Hepatocyte (in vitro differentiated cells): Measurements from ENCODE around the gene TSPEAR. TPM values are rescaled to one million over a fixed set of nuclear protein-coding genes. Genes with fewer than 3 reads are reported as not detected.

Experiments
- DNase-seq: peaks from one replicate; pipeline ENCODE4 v3.0.0-alpha.2; 2016; ENCODE audit warnings: low spot score
- H2AFZ ChIP-seq: fragments of 200-600 bp; sonication (generic); 2 replicates; pipeline ENCODE4 v1.6.0; 2016; ENCODE audit warnings: antibody characterized with exemption, mild to moderate bottlenecking
- H3K27ac ChIP-seq: fragments of 200-600 bp; sonication (generic); 2 replicates; pipeline ENCODE4 v1.5.1; 2016; ENCODE audit warnings: mild to moderate bottlenecking
- H3K27me3 ChIP-seq: fragments of 200-600 bp; sonication (generic); 2 replicates; pipeline ENCODE4 v1.6.1; 2016
- H3K36me3 ChIP-seq: fragments of 200-600 bp; sonication (generic); replicated peaks from 2 replicates; pipeline ENCODE4 v1.5.1; 2016; ENCODE audit warnings: low read depth; ENCODE audit not compliant: insufficient read depth
- H3K4me1 ChIP-seq: fragments of 200-600 bp; sonication (generic); 2 replicates; pipeline ENCODE4 v1.5.1; 2016; ENCODE audit warnings: mild to moderate bottlenecking, moderate library complexity; ENCODE audit not compliant: insufficient read depth
- H3K4me2 ChIP-seq: fragments of 200-600 bp; sonication (generic); 2 replicates; pipeline ENCODE4 v1.6.0; 2016
- H3K4me3 ChIP-seq: fragments of 200-600 bp; sonication (generic); 2 replicates; pipeline ENCODE4 v1.5.1; 2016; ENCODE audit warnings: mild to moderate bottlenecking
- H3K79me2 ChIP-seq: fragments of 200-600 bp; sonication (generic); 2 replicates; pipeline ENCODE4 v1.6.0; 2017; ENCODE audit warnings: mild to moderate bottlenecking
- H3K9me2 ChIP-seq: fragments of 200-600 bp; sonication (generic); replicated peaks from 2 replicates; pipeline ENCODE4 v1.6.0; 2017; ENCODE audit warnings: mild to moderate bottlenecking; ENCODE audit not compliant: insufficient read depth
- H3K9me3 ChIP-seq: fragments of 200-600 bp; sonication (generic); 2 replicates; pipeline ENCODE4 v1.5.1; 2016; ENCODE audit warnings: low read depth, mild to moderate bottlenecking
- H4K20me1 ChIP-seq: fragments of 200-600 bp; sonication (generic); 2 replicates; pipeline ENCODE4 v1.6.0; 2016; ENCODE audit warnings: mild to moderate bottlenecking; ENCODE audit not compliant: insufficient read depth, poor library complexity, severe bottlenecking
- CTCF ChIP-seq: fragments of 200-600 bp; sonication (generic); IDR thresholded peaks from 2 replicates; pipeline ENCODE4 v1.5.1; 2016; ENCODE audit warnings: antibody characterized with exemption, mild to moderate bottlenecking; ENCODE audit not compliant: poor library complexity
- EZH2 ChIP-seq: fragments of 200-600 bp; sonication (generic); IDR thresholded peaks from 2 replicates; pipeline ENCODE4 v1.6.1; 2016; ENCODE audit warnings: antibody characterized with exemption, mild to moderate bottlenecking, borderline replicate concordance
- EZH2phosphoT487 ChIP-seq: fragments of 200-600 bp; sonication (generic); IDR thresholded peaks from one replicate; pipeline ENCODE4 v1.6.1; 2018; ENCODE audit warnings: antibody characterized with exemption, mild to moderate bottlenecking, low read depth, moderate library complexity; ENCODE audit not compliant: unreplicated experiment, severe bottlenecking
- WGBS: methylation state at CpG from one replicate; pipeline ENCODE4 v1.1.6; 2016; ENCODE audit warnings: low lambda C conversion rate; ENCODE audit errors: missing lambda C conversion rate; 5-methylcytosine and 5-hydroxymethylcytosine counted together
- polyA plus RNA-seq: library from polyadenylated mRNA; unstranded; fragments of >200 nt; fragmentation: Nextera tagmentation; extraction: Ambion mirVana; gene quantifications from 2 replicates; pipeline ENCODE4 v1.2.1, GENCODE V29; 2016
- total RNA-seq: library from RNA; depleted of rRNA; stranded (reverse); fragments of >200 nt; gene quantifications from 2 replicates; pipeline ENCODE4 v1.2.3, GENCODE V29; 2014

TSPEAR gene
- total and polyA plus RNA-seq, 2 experiments from 2014 or later = 0.35 TPM; not detected in 1

DNA sequence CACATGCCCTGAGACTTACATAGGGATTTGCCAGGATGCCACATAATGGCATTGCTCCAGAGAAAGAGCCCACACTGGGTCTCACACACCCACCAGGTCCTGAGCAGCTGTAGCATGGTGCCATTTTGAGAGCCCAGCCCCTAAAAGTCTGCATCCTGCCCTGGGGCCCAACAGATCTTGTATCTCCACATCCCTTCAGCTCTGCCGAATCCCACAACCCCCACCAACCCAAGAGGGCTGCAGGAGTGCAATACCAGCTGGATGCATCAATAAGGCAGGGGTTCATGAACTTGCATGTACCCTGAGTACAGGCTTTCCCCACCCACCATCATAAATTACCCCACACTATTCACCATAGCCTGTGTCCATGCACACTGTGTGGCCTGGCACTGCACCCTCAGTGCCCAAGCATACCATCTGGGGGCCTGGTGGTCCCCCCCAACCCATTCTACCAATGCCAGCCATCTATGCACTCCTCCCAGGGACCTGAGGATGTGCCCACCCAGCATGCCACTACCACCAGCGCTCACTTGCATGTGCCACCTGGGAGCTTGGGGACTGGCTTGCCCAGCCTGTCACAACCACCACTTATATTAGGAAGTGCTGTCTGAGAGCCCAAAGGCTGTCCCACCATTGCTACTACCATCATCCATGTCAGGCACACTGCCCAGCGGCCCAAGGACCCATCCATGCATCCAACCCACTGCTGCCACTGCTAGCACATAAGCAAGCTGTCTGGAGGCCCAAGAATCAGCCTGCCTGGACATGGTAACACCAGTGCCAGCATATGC, 40.5 kb downstream of the TSPEAR start:
- Histone ChIP-seq H3K79me2 (no peaks in the 10 kb centered on the region), H4K20me1 (no peaks in the 10 kb centered on the region), H3K4me3 (no peak overlapping the region), H3K4me2 (no peak overlapping the region), H3K4me1 (no peaks in the 10 kb centered on the region), H3K27ac (no peak overlapping the region), H3K36me3 (no peaks in the 10 kb centered on the region), H3K9me2 (no peaks in the 10 kb centered on the region), H3K27me3 (no peaks in the 10 kb centered on the region), H2AFZ (no peak overlapping the region), H3K9me3 (peaks cover 4% of the 10 kb centered on the region)
- TF ChIP-seq CTCF (no peak), EZH2phosphoT487 (no peak), EZH2 (no peak)
- WGBS = 82% methylated on average over 3 of the region's 3 CpGs
- DNase-seq = no peak

DNA sequence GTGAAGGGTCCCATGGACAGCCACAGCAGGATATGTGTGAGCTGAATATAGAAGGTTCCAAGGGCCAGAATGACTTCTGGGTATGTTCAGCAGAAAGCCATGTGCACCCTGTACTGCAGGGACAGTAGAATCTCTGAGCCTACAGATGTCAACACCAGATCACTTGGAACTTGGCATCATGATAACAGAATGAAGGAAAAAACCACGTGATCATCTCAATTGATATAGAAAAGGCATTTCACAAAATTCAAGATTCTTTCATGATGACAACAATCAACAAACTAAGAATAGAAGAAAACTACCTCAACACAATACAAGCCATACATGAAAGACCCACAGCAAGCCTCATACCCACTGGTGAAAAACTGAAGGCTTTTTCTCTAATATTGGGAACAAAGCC, 43.8 kb downstream of the TSPEAR start:
- whole genome bisulfite sequencing = 96% methylated on average over 1 of the region's 1 CpG
- no peak for TF ChIP-seq CTCF
- no peak for TF ChIP-seq EZH2
- no peak for TF ChIP-seq EZH2phosphoT487

DNA sequence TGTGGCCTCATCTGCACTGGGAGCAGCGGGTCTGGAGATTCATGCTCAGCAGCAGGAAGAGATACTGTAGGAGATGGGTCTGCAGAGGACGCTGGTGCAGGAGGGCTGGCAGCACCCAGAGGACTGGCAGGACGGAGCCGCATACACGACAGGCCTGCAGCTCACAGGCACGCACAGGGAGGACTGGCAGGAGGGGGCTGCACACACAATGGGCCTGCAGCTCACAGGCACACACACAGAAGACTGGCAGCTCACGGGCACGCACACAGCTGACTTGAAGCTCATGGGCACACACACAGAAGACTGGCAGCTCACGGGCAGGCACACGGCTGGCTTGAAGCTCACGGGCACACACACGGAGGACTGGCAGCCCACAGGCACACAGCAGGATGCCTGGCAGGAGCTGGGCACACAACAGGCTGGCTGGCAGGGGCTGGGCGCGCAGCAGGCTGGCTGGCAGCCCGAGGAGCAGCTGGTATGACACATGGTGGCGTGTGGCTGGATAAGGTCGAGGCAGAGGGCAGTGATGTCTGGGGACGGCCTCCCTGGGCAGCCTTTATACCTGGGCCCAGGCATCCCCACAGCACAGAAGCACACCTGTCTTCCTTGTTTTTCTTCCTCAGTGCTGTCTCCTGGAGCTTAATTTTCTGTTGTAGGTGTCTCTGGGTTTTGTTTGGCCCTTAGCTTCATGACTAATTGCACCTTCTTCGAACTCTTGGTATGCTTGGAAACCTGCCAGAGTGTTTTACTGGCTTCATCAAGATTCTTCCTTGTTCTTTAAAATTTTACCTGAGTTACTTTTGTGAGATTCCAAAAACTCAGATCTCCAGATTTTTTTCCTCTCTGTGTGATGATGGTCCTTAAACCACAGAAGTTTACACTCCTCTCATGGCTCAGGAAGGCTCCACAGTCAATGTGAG, 44.7 kb downstream of the TSPEAR start, which contains the start of gene KRTAP12-2:
KRTAP12-2 (minus strand) TSS at position 527 of the 920 bp plus-strand sequence; CDS start at position 486, 41 bp downstream.
- Histone ChIP-seq H3K9me3 (peaks cover 3% of the 10 kb centered on the region), H3K4me3 (no peak within 1 kb of the TSS), H3K9me2 (no peaks in the 10 kb centered on the region), H3K4me1 (no peaks in the 10 kb centered on the region), H4K20me1 (no peaks in the 10 kb centered on the region), H3K4me2 (no peak within 1 kb of the TSS), H3K27me3 (no peaks in the 10 kb centered on the region), H3K79me2 (no peaks in the 10 kb centered on the region), H2AFZ (no peak within 1 kb of the TSS), H3K27ac (no peak within 1 kb of the TSS), H3K36me3 (no peaks in the 10 kb centered on the region)
- WGBS = 86% methylated on average over 19 of the region's 19 CpGs
- DNase-seq = no peak
- no peak for TF ChIP-seq CTCF
- no peak for TF ChIP-seq EZH2phosphoT487
- TF ChIP-seq EZH2 = no peak

More for the DNA sequence above, 43.8 kb downstream of the TSPEAR start:
- H2AFZ ChIP-seq = no peak overlapping the region
- DNase-seq = no peak
- no peak overlapping the region for H3K27ac ChIP-seq
- H3K27me3 ChIP-seq = no peaks in the 10 kb centered on the region
- H3K4me3 ChIP-seq = no peak overlapping the region
- H3K9me2 ChIP-seq = no peaks in the 10 kb centered on the region
- H4K20me1 ChIP-seq = no peaks in the 10 kb centered on the region
- no peak overlapping the region for H3K4me2 ChIP-seq
- no peaks in the 10 kb centered on the region for H3K79me2 ChIP-seq
- peaks cover 4% of the 10 kb centered on the region for H3K9me3 ChIP-seq
- H3K4me1 ChIP-seq = no peaks in the 10 kb centered on the region
- H3K36me3 ChIP-seq = no peaks in the 10 kb centered on the region
